GM12892 (cell line): ENCODE results near the gene ACTN1.

Experiments
- POLR2A ChIP-seq: IDR thresholded peaks from 2 replicates; pipeline ENCODE4 v1.6.1; 2011; ENCODE audit warnings: low read depth, low read length, control low read depth
- POLR2AphosphoS5 ChIP-seq: IDR thresholded peaks from 2 replicates; pipeline ENCODE4 v1.6.1; 2011; ENCODE audit warnings: low read depth, low read length, control low read depth
- TAF1 ChIP-seq: IDR thresholded peaks from 2 replicates; pipeline ENCODE4 v1.6.1; 2011; ENCODE audit warnings: low read depth, mild to moderate bottlenecking, control low read depth, low read length, borderline replicate concordance

DNA sequence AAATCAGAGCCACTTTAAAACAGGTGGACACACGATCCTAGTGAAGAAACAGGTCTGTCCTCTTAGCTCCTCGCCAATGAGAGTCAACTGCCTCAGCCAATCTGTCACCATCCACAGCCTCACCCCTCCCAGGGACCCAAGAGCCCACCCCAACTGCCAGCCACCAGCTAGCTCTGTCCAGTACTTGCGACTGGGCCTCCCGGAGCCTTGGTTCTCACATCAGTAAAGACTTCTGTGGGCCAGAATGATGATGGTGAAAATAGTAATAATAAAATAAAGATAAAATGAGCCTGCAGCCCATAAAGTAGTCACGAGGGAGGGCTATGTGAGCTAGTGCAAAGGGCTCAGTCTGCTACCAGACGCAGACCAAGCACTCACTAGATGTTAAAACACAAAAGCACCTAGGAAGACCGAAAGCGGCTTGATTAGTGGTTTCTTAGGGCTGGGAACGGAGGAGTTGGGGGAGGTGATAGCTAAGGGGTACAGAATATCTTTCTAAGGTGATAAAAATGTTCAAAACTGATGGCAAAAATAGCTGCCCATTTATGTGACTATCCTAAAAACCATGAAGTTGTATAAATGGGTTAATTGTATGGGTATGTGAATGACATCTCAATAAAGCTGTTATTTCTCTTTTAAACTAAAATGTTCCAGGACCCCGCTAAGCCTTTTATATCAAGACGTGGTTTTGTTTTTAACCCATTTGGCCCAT is 39.8 kb downstream of the ACTN1 start:
- TF ChIP-seq TAF1 = no peak
- TF ChIP-seq POLR2A = no peak
- no peak for TF ChIP-seq POLR2AphosphoS5
